NCI-H2081 (cell line): ENCODE measurements around the gene MAPT.

Source experiments
- DNase-seq, 2 experiments: peaks; one replicate each; lab custom pipeline; 2025; lab: John Stamatoyannopoulos, UW

Gene MAPT

DNA sequence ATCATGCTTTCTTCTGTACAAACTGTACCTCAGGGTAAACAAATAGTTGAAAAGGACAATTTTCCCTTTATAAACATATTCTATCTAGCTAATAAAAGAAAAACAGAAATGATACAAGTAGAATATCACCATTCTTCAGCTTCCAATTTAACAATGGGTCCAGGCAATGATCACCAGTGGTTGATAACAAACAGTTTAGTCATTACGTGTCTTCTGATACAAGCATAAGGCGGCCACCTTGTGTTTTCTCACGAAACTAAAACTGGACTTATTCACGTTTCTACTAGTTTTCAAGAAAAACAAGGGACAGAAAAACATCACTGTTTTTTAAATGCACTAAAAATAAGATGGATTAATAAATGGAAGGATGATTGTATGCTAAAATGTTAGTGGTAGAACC, 163.0 kb downstream of the MAPT start:
- no peak for DNase-seq

DNA sequence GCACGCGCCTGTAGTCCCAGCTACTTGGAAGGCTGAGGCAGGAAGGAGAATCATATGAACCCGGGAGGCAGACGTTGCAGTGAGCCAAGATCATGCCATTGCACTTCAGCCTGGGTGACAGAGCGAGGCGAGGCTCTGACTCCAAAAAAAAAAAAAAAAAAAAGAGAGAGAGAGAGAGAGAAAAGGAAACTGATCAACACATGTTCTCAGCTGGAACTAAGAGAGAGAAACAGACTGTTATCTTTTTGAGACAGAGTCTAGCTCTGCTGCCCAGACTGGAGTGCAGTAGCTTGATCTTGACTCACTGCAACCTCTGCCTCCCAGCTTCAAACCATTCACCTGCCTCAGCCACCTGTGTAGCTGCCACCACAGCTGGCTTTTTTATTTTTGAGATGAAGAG, 165.1 kb downstream of the MAPT start:
- DNase-seq: no peak

DNA sequence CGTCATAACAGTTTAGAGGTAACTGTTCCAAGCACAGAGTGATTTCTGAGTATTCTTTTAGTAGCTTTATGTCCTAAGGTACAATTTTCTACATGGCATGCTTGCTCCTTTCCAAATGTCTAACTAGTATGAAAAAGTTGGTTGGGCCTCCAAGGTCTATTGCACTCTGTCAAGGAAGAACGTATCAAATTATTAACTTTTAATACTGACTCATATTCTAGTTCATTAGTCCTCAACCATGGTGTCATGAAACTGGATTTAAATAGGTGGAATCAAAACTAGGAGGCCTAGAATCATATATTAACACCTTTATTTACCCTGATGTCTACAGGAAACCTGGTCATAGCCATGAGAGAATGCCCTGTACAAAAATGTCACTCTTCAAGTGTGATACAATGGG, 166.1 kb downstream of the MAPT start:
- DNase-seq: no peak

DNA sequence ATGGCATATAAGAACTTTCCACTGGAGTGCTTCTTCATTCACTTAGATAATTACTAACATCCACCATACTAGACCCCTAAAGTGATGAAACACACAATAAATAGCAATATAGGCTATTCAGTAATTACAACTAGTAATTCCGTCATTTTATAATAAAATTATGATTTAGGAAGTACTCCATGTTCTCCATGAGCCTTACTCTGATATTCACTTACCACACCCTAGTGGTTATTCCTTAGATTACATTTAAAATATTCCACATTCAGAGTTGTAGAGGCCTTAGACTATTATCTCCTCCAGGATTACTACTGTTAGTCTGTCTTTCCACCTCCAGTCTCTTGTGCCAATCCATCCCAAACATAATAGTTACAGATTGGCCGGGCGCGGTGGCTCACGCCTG, 167.1 kb downstream of the MAPT start:
- DNase-seq: no peak

DNA sequence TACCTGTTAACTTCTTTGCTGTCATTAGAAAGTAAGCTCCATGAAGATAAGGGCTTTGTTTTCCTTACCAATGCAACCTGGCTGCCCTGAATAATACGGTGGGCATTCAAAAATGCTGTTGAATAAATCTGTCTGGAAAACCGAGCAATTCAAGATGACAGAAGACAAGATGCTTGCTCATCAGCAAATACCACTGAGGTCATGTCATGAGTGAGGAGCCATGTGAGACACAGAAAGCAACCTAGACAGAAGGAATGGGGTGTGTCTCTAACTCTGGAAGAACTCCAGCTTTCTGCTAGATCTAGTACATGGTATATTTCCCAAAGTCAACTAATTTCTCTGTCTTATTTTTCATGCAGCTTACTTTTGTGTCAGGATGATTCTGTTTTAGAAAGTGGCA, 168.9 kb downstream of the MAPT start:
- DNase-seq: no peak

DNA sequence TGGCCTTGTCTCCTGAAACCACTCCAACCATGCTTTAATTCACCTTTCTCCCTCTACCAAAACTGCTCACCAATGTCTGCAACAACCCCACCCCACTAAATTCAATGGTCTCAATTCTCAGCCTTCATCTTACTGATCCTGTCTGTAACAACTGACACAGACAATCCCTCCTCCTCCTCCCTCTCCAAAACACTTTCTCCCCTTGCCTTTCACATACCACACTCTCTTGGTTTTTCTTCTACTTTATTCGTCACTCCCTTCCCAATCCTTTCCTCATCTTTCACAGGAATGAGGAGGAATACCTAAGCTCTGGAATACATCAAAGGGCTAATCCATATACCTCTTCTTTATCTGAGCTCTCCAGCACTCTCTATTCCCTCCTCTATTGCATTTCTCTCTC, 170.1 kb downstream of the MAPT start:
- DNase-seq: no peak

DNA sequence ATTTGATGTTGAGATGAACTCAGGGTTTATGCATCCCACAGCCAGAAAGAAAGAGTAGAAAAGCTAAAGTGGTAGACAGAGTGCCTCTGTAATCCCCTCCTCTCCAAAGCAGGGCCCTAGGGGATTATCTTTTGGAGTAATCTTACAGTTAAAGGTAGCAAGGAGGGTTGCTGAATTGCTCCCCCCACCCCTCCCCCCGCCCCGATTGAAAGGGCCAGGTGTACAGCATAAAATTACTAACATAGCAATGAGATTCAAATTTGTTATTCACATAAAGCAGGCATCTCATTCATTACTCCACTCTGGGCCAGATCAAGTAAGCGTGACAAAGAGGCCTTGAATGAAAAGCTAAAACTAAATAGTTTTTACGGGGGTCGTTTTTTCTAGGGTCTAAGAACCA, 177.4 kb downstream of the MAPT start:
- peak in 1 of 2 experiments; percentile 22 for DNase-seq

DNA sequence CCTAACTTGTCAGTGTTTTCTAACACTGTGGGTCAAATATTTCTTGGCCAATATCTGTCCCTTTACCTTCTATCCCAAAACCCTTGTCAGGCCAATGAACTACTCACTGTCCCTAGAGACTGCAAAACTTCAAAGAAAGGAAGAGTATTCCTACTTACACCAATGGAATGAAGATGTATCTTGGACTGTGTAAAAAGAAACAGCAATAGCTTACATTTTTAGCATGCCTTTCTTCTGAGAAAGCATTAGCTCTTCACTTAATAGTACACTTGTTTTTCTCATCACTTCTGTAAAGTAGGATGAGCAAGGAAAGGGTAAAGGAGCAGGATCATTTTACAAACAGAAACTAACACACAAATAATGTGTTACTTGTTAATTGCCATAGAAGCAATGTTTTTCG, 178.6 kb downstream of the MAPT start:
- DNase-seq: no peak

DNA sequence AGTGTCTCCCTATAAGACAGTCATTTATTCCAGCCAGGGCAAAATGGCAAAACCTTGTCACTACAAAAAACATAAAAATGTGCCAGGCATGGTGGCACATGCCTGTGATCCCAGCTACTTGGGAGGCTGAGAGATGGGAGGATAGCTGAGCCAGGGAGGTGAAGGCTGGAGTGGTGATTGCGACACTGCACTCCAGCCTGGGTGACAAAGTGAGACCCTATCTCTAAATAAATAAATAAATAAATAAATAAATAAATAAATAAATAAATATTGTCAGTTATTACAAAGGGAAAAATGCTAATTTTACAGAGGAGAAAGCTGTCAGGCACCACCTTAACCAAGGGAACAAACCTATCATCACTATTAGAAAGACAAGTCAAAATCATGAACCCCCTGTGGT, 180.2 kb downstream of the MAPT start:
- DNase-seq: no peak
